T1000 (cell line): ENCODE results near the gene CYTH3.
"Not testable (repeated sequence)": the region's sequence is repeated elsewhere in the genome, so short reads cannot be mapped to it uniquely, and the experiment has no call there.

ENCODE experiments used
- DNase-seq: peaks from one replicate; lab custom pipeline; 2025; ENCODE audit warnings: mixed read lengths; lab: John Stamatoyannopoulos, UW

Gene CYTH3

GRCh38 chr7:6272481-6273323, at the start of gene CYTH3:
TSS of gene CYTH3 (minus strand) at chr7:6272624. CDS start at chr7:6272507, 117 bp downstream.
- DNase-seq = peak; percentile 67

GRCh38 chr7:6320791-6321190, 48.4 kb upstream of the CYTH3 start:
- DNase-seq = no peak

GRCh38 chr7:6317797-6318438, 45.5 kb upstream of the CYTH3 start:
- peak; percentile 18 for DNase-seq

- DNase-seq = no peak
These were observed 43.8 kb upstream of the CYTH3 start for GRCh38 chr7:6316226-6316625.

GRCh38 chr7:6315746-6316145, 43.3 kb upstream of the CYTH3 start:
- no peak for DNase-seq

GRCh38 chr7:6310271-6310993, 38.0 kb upstream of the CYTH3 start:
- DNase-seq = no peak

GRCh38 chr7:6307762-6308161, 35.3 kb upstream of the CYTH3 start:
- DNase-seq = no peak

GRCh38 chr7:6306471-6306870, 34.0 kb upstream of the CYTH3 start:
- peak; percentile 18 for DNase-seq

GRCh38 chr7:6305330-6305729, 32.9 kb upstream of the CYTH3 start:
- no peak for DNase-seq

GRCh38 chr7:6301446-6301845, 29.0 kb upstream of the CYTH3 start:
- DNase-seq = not testable (repeated sequence)

GRCh38 chr7:6299774-6300173, 27.4 kb upstream of the CYTH3 start:
- no peak for DNase-seq

GRCh38 chr7:6294839-6295238, 22.4 kb upstream of the CYTH3 start:
- no peak for DNase-seq

- no peak for DNase-seq
These were observed 20.8 kb upstream of the CYTH3 start for GRCh38 chr7:6293202-6293601.

- not testable (repeated sequence) for DNase-seq
These were observed 19.5 kb upstream of the CYTH3 start for GRCh38 chr7:6291941-6292340.

GRCh38 chr7:6291531-6291930, 19.1 kb upstream of the CYTH3 start:
- no peak for DNase-seq

GRCh38 chr7:6290319-6290741, 17.9 kb upstream of the CYTH3 start:
- no peak for DNase-seq

- no peak for DNase-seq
These were observed 15.9 kb upstream of the CYTH3 start for GRCh38 chr7:6288270-6288860.

GRCh38 chr7:6286486-6286885, 14.1 kb upstream of the CYTH3 start:
- no peak for DNase-seq

GRCh38 chr7:6284461-6285360, 12.3 kb upstream of the CYTH3 start:
- no peak for DNase-seq

GRCh38 chr7:6284055-6284400, 11.6 kb upstream of the CYTH3 start:
- no peak for DNase-seq

- peak; percentile 35 for DNase-seq
These were observed 11.1 kb upstream of the CYTH3 start for GRCh38 chr7:6283391-6284054.
